PC-9 (cell line): ENCODE data around the gene PCDHGB3. TPM values are rescaled to one million over a fixed set of nuclear protein-coding genes. Genes with fewer than 3 reads are reported as not detected.

Experiments
- Bru-seq: library from RNA; stranded (reverse); fragments of 400-500 nt; gene quantifications from one replicate; lab custom pipeline; 2021; lab: Mats Ljungman, UMichigan
- BruChase-seq, 2 experiments: library from RNA; stranded (reverse); fragments of 400-500 nt; gene quantifications; one replicate each; lab custom pipeline; 2021; lab: Mats Ljungman, UMichigan
- BruUV-seq: library from RNA; stranded (reverse); fragments of 400-500 nt; replicated peaks from 2 replicates; lab custom pipeline; 2021; lab: Mats Ljungman, UMichigan
- CTCF ChIA-PET: fragments of 300-600 bp; sonication (Branson Sonifier 250); formaldehyde crosslinking; loops from one replicate; lab custom pipeline; 2022; ENCODE audit warnings: antibody characterized with exemption; lab: Charles Lee
- POLR2A ChIA-PET: fragments of 300-600 bp; sonication (Branson Sonifier 250); formaldehyde crosslinking; loops from one replicate; lab custom pipeline; 2022; ENCODE audit warnings: antibody characterized with exemption; ENCODE audit not compliant: unreplicated experiment; lab: Charles Lee
- DNase-seq, 2 experiments: peaks; one replicate each; pipeline versions ENCODE4 v3.0.0 to v3.0.0-alpha.2; 2015 to 2022; ENCODE audit warnings: mixed read lengths in 1 of 2
- H2AFZ ChIP-seq: fragments of 200-600 bp; sonication (generic); 2 replicates; pipeline ENCODE4 v1.8.1; 2017; ENCODE audit warnings: antibody characterized with exemption
- H3F3A ChIP-seq: fragments of 200-600 bp; sonication (generic); 2 replicates; pipeline ENCODE4 v1.8.1; 2017; ENCODE audit warnings: antibody characterized with exemption, mild to moderate bottlenecking, low read depth; ENCODE audit not compliant: insufficient read depth
- H3K27ac ChIP-seq: fragments of 200-600 bp; sonication (generic); 2 replicates; pipeline ENCODE4 v1.6.1; 2016; ENCODE audit warnings: mixed run types
- H3K27me3 ChIP-seq: fragments of 200-600 bp; sonication (generic); 2 replicates; pipeline ENCODE4 v1.6.1; 2016; ENCODE audit warnings: low read depth, mixed run types; ENCODE audit not compliant: insufficient read depth
- H3K36me3 ChIP-seq: fragments of 200-600 bp; sonication (generic); 2 replicates; pipeline ENCODE4 v1.6.1; 2016; ENCODE audit warnings: low read depth, mixed run types
- H3K4me1 ChIP-seq: fragments of 200-600 bp; sonication (generic); replicated peaks from 2 replicates; pipeline ENCODE4 v1.6.1; 2016; ENCODE audit warnings: mixed run types; ENCODE audit not compliant: insufficient read depth
- H3K4me2 ChIP-seq: fragments of 200-600 bp; sonication (generic); 2 replicates; pipeline ENCODE4 v1.6.1; 2017; ENCODE audit warnings: mixed run types
- H3K4me3 ChIP-seq: fragments of 200-600 bp; sonication (generic); 2 replicates; pipeline ENCODE4 v1.6.1; 2016; ENCODE audit warnings: mixed run types
- H3K79me2 ChIP-seq: fragments of 200-600 bp; sonication (generic); 2 replicates; pipeline ENCODE4 v1.6.1; 2017; ENCODE audit warnings: low read depth, mixed run types
- H3K9me2 ChIP-seq: fragments of 200-600 bp; sonication (generic); 2 replicates; pipeline ENCODE4 v1.8.1; 2017; ENCODE audit warnings: mild to moderate bottlenecking; ENCODE audit not compliant: insufficient read depth
- H3K9me3 ChIP-seq: fragments of 200-600 bp; sonication (generic); 2 replicates; pipeline ENCODE4 v1.8.1; 2016; ENCODE audit warnings: low read depth; ENCODE audit not compliant: insufficient read depth
- H4K20me1 ChIP-seq: fragments of 200-600 bp; sonication (generic); 2 replicates; pipeline ENCODE4 v1.8.1; 2017; ENCODE audit not compliant: insufficient read depth
- EZH2 ChIP-seq: fragments of 200-600 bp; sonication (generic); IDR thresholded peaks from 2 replicates; pipeline ENCODE4 v1.8.0; 2017; ENCODE audit warnings: antibody characterized with exemption, low read depth
- intact Hi-C: fragments of 100-400 bp; cut with micrococcal nuclease; formaldehyde crosslinking; loops from one replicate; pipeline ENCODE4 v1.10.0; 2022; ENCODE audit not compliant: unreplicated experiment
- long read RNA-seq: library from polyadenylated mRNA; stranded (forward); transcript quantifications from one replicate; pipeline ENCODE4 v2.0.0, GENCODE V29; 2022
- total RNA-seq: library from RNA; stranded (reverse); gene quantifications from 2 replicates; pipeline ENCODE4 v1.2.3, GENCODE V29; 2021
- TF ChIP-seq, protein P1 (sequence below): fragments of 200-600 bp; sonication (generic); conservative IDR thresholded peaks from 2 replicates; pipeline ENCODE4 v1.6.1; 2017; ENCODE audit warnings: mixed run types, antibody characterized with exemption, mild to moderate bottlenecking, moderate library complexity

PCDHGB3 gene
- total RNA-seq (not detected in 2 replicates), Bru-seq, nascent RNA (percentile 14 among the genes with signal in this experiment), BruChase-seq, experiment 1, labeled RNA remaining after a 2-hour chase (percentile 14 among the genes with signal in this experiment), BruChase-seq, experiment 2, labeled RNA remaining after a 6-hour chase (percentile 15 among the genes with signal in this experiment)
- long read RNA-seq, result 0 reads

DNA sequence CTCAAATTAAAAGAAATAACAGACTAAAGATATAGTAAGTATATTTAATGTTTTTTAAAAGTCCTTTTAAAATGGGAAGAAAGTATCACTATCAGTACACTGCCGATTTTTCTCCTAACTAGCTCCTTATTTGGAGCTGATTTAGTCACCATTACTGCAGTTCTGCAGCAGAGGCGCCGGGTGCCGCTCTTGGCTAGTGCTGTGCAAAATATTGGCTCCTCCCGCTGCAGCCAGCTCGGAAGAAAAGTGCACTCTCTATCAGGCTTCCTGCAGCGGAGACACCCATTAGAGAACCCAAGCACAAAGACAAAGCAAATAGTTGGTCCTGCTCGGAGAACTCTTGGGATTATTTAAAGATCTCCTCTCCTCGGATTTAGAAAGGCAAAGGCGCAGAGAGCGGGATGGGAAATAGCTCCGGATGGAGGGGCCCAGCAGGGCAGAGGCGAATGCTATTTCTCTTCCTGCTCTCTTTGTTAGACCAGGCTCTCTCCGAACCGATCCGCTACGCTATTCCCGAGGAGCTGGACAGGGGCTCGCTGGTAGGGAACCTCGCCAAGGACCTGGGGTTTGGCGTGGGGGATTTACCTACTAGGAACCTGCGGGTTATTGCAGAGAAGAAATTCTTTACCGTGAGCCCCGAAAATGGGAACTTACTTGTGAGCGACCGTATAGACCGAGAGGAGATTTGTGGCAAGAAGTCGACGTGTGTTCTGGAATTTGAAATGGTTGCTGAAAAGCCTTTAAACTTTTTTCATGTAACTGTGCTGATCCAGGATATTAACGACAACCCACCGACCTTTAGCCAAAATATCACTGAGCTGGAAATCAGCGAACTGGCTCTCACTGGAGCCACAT, at the start of gene PCDHGB3:
Gene PCDHGB3, plus strand, starts transcription at position 249 of the 855 bp plus-strand sequence. Its CDS starts 153 bp downstream, at position 402.
- H3K79me2 ChIP-seq, result no peaks in the 10 kb centered on the region
- no peaks in the 10 kb centered on the region for H3F3A ChIP-seq
- TF ChIP-seq EZH2, result no peak
- TF ChIP-seq, protein P1, sequence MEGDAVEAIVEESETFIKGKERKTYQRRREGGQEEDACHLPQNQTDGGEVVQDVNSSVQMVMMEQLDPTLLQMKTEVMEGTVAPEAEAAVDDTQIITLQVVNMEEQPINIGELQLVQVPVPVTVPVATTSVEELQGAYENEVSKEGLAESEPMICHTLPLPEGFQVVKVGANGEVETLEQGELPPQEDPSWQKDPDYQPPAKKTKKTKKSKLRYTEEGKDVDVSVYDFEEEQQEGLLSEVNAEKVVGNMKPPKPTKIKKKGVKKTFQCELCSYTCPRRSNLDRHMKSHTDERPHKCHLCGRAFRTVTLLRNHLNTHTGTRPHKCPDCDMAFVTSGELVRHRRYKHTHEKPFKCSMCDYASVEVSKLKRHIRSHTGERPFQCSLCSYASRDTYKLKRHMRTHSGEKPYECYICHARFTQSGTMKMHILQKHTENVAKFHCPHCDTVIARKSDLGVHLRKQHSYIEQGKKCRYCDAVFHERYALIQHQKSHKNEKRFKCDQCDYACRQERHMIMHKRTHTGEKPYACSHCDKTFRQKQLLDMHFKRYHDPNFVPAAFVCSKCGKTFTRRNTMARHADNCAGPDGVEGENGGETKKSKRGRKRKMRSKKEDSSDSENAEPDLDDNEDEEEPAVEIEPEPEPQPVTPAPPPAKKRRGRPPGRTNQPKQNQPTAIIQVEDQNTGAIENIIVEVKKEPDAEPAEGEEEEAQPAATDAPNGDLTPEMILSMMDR, result peak; percentile 29; the same call in 1 of the 2 replicates
- H3K4me1 ChIP-seq, result no peaks in the 10 kb centered on the region
- ChIA-PET CTCF (interaction anchor here (0.6 to 1.3 kb wide), 7 partner anchors 22 to 222 kb away, joined by 3 to 5 read pairs (median 3); partner anchors contain the start of genes PCDHGA1 and PCDHGA10), POLR2A (no interaction called here)
- H3K27me3 ChIP-seq, result peaks cover 48% of the 10 kb centered on the region
- DNase-seq, result peak in 1 of 2 experiments; percentile 14
- no peaks in the 10 kb centered on the region for H3K36me3 ChIP-seq
- no peaks in the 10 kb centered on the region for H4K20me1 ChIP-seq
- peak within 1 kb of the TSS; percentile 26; the same call in 1 of the 2 replicates for H3K4me2 ChIP-seq
- intact Hi-C loops, result no loop called here
- no peaks in the 10 kb centered on the region for H3K9me2 ChIP-seq
- H2AFZ ChIP-seq, result peak within 1 kb of the TSS; percentile 69; the same call in 1 of the 2 replicates
- no peak within 1 kb of the TSS for H3K27ac ChIP-seq
- no peak within 1 kb of the TSS for H3K4me3 ChIP-seq
- peaks cover 5% of the 10 kb centered on the region; the same call in 1 of the 2 replicates for H3K9me3 ChIP-seq
- BruUV-seq, result no TSS peak

DNA sequence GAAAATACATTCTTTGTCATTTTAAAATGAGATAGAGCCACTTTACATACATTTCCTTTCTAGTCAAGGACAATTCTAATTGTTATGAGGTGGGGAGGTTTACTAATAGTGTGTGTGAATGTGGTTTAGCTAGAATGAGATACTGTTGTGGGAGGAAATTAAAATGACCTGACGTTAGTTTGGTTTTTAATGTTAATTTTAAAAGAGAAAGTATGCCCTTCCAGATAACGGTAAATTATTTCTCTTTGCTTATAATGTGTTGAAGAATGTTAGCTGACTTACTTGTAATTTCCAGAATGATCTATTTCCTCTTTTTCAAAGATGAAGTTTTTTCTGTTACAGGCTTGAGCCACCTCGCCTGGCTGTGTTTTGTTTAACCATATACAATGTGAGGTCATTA, 47.8 kb upstream of the PCDHGB3 start:
- POLR2A ChIA-PET, result no interaction called here
- peaks cover 25% of the 10 kb centered on the region for H3K79me2 ChIP-seq
- H3K36me3 ChIP-seq, result peaks cover 29% of the 10 kb centered on the region
- DNase-seq, result no peak
- H3K4me2 ChIP-seq, result no peak overlapping the region
- no peaks in the 10 kb centered on the region for H4K20me1 ChIP-seq
- no peak for TF ChIP-seq EZH2
- TF ChIP-seq, protein P1, result no peak
- H3K27ac ChIP-seq, result no peak overlapping the region
- no peaks in the 10 kb centered on the region for H3K9me2 ChIP-seq
- peaks cover 36% of the 10 kb centered on the region for H3F3A ChIP-seq
- H2AFZ ChIP-seq, result no peak overlapping the region
- H3K27me3 ChIP-seq, result peaks cover 6% of the 10 kb centered on the region; the same call in 1 of the 2 replicates
- intact Hi-C loops, result loop anchor here (10.0 kb wide), 2 partner anchors 93 to 203 kb away; partner anchors contain the start of genes PCDHGA10 and PCDHGB7
- CTCF ChIA-PET, result no interaction called here
- no peak overlapping the region for H3K4me3 ChIP-seq
- H3K9me3 ChIP-seq, result peaks cover 52% of the 10 kb centered on the region
- BruUV-seq, result no TSS peak
- 0 out of 2 replicates have a peak, but pooled peaks cover 5% of the 10 kb centered on the region for H3K4me1 ChIP-seq
